Subcutaneous adipose tissue (tissue), 4 donors: Measurements from ENCODE around the gene VPS37C. TPM values are rescaled to one million over a fixed set of nuclear protein-coding genes. Genes with fewer than 3 reads are reported as not detected.

Experiments
- total RNA-seq, 4 donors: library from RNA; depleted of rRNA; stranded (reverse); fragments of >200 nt; gene quantifications; one replicate each; pipeline ENCODE4 v1.1.0, GENCODE V29; 2016
- TF ChIP-seq, protein P1 (sequence below): fragments of 450-650 bp; IDR thresholded peaks from one replicate; pipeline ENCODE4 v1.5.1; 2016; ENCODE audit warnings: low read depth, mild to moderate bottlenecking, control low read depth, antibody characterized with exemption, moderate library complexity

Gene VPS37C
- total RNA-seq, 4 donors from 2014 or later: 6.7 to 10.9 (median 8.8) TPM

DNA sequence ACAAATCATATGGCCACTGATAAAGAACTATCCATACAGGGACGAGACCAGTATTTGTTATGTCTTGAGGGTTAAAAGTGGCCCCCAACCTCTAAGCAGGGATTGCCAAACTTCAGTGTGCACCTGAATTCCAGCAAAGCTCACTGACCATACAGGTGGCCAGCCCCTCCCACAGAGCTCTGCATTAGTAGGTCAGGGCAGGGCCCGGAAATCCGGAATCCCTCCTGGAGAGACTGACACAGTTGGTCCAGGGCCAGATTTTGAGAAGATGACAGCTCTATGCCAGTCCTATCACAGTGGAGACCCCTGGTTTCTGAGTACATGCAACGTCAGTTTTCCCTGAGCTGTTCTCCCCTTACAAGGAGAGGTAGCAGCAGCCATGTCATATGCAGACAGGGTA, 20.8 kb downstream of the VPS37C start:
- TF ChIP-seq, protein P1, sequence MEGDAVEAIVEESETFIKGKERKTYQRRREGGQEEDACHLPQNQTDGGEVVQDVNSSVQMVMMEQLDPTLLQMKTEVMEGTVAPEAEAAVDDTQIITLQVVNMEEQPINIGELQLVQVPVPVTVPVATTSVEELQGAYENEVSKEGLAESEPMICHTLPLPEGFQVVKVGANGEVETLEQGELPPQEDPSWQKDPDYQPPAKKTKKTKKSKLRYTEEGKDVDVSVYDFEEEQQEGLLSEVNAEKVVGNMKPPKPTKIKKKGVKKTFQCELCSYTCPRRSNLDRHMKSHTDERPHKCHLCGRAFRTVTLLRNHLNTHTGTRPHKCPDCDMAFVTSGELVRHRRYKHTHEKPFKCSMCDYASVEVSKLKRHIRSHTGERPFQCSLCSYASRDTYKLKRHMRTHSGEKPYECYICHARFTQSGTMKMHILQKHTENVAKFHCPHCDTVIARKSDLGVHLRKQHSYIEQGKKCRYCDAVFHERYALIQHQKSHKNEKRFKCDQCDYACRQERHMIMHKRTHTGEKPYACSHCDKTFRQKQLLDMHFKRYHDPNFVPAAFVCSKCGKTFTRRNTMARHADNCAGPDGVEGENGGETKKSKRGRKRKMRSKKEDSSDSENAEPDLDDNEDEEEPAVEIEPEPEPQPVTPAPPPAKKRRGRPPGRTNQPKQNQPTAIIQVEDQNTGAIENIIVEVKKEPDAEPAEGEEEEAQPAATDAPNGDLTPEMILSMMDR: no peak

DNA sequence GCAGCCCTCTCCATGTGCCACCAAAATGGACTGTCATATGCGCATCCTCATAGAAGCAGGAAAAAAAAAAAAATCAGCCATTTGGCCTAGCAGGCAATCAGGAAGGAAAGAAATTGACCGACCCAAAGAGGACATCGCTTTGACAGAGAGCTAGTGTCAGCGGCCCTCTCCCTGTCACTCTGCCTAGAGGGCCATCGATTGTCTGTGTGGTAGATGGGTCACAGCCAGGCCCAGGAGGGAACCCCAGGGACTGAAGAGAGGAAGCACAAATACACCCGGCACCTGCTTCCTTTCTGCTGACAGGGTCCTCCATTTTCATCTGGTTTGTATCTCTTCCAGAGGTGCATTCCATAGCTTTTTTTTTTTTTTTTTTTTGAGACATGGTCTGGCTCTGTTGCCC, 21.8 kb downstream of the VPS37C start:
- TF ChIP-seq, protein P1: no peak

DNA sequence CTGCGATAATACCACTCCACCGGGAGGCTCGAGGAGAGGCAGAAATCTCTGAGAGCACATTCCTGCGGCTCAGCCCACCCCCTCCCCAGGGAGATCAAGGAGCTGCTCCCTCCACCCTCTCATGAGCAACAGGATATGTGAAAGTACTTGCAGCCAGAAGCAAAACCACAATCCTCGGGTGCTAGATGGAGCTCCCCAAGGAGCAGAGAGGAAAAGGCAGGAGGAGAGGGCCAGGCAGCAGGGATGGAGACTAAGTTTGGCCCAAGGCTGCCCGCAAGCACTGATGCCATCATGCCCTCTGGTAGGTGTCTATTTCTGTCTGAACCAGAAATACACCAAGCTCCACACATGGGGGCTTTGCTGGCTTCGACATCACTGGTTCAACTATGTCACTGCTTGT, 22.3 kb downstream of the VPS37C start:
- TF ChIP-seq, protein P1: no peak

DNA sequence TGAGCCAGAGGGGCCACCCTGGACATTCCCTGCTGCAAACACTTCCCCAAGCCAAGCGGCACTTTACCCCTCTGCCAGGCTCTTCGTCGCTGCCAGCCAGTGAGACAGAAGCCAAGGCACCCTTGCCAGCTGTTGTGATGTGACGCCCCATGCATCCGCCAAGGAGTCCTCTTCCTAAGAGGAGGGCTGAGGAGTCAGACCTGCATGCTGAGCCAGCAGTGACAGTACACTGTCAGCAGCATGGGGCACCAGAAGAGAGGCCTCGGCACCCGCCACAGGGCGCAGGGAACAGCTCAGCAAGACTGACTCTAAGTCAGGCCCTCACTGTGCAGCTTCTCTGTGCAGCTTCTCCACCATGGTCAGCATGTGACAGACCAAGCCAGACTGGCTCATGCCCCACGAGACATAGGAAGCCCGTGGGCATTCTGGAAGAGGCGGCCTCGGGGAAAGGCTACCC, 26.4 kb downstream of the VPS37C start:
- TF ChIP-seq, protein P1: no peak

DNA sequence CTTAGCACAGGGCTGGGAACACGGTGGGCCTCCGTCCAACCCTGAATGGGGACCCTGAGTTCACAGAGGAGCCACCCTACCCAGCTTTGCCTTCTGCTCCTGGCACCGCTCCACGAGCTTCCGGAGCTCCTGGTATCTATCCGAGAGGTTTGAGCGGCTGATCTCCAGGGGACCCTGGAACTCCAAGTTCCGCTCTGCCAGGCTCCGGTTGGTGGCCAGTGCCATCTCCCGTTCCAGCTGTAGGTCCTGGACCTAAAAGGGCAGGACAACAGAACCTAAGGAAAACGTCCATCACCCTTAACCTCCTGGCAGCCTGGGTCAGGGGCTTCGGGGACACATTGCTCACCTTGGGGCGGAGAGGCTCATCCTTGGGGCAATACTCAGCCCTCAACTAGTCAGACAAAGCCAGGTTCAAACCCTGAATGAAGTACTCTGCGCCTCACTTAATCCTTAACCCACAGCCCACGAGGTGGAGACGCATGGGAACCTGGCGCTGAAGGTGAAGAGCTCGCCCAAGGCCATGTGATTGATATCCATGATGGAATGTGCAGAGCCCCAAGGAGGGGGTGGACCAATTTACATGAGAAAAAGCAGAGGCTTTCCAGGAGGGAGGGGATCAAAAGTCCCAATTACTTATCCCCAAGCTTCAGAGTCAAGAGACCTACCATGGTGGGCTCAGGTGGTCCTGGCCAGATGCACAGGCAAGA, 27.1 kb downstream of the VPS37C start:
- TF ChIP-seq, protein P1: no peak

DNA sequence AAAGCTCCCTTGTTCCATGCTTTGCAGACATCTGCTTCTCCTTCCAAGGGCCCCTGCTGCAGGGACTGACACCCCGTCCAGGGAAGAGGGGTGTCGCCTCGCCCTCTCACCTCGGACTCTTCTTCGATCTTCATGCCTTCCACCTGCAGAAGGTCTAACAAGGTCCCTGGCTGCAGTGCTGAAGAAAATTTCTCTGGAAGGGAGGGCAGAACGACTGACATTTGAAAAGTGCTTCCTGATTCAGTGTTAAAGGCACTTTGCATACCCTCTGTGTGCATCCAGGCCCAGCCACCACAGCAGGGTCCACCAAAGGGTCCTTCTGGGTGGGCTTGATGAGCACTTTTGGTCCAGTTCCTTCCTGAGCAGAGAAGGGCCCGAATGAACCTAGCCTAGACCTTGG, 28.1 kb downstream of the VPS37C start:
- TF ChIP-seq, protein P1: no peak

DNA sequence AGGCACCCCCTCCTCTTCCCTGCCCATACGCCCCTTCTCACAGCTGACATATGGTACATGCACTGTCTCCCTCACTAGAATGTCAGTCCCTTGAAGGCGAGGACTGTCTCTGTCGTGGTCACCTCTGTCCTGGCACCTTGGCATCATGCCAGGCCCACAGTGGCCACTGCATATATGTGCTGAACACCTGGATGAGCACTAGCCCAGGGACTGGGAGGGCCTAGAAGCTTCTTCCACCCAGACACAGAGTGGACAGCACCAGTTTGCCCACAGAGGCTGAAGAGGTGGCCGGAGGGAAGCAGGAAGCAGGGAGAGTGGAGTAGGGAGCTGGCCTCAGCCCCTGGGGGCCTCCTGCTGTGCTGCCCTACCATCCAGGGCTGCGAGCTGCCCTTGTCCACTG, 28.6 kb downstream of the VPS37C start:
- TF ChIP-seq, protein P1: no peak
